Activated B cell treated with CpG ODN at 0.5 μM for 24 hours (primary cell): ENCODE measurements around the gene PEX12. TPM values are rescaled to one million over a fixed set of nuclear protein-coding genes. Genes with fewer than 3 reads are reported as not detected.

ENCODE experiments used
- ATAC-seq: fragments of 200-7000 bp; cut with Tn5 transposase; one replicate; pipeline ENCODE4 v1.10.0; 2021; ENCODE audit warnings: low read depth, mild to moderate bottlenecking, moderate library complexity
- CTCF ChIA-PET: fragments of 350-600 bp; sonication (Branson Sonifier 250); formaldehyde crosslinking; loops from one replicate; lab custom pipeline; 2021; ENCODE audit warnings: antibody characterized with exemption; lab: Charles Lee
- POLR2A ChIA-PET: fragments of 350-600 bp; sonication (Branson Sonifier 250); formaldehyde crosslinking; loops from one replicate; lab custom pipeline; 2021; ENCODE audit warnings: antibody characterized with exemption; lab: Charles Lee
- DNase-seq: peaks from one replicate; pipeline ENCODE4 v3.0.0; 2022
- H3K27ac Mint-ChIP-seq: one replicate; pipeline ENCODE4 v1.8.0; 2020; ENCODE audit warnings: mixed read lengths
- H3K27me3 Mint-ChIP-seq: one replicate; pipeline ENCODE4 v1.8.0; 2021; ENCODE audit warnings: mixed read lengths
- H3K36me3 Mint-ChIP-seq: one replicate; pipeline ENCODE4 v1.8.0; 2021; ENCODE audit warnings: low read depth, mixed read lengths
- H3K4me1 Mint-ChIP-seq: one replicate; pipeline ENCODE4 v1.8.0; 2021; ENCODE audit warnings: mixed read lengths
- H3K4me3 Mint-ChIP-seq: one replicate; pipeline ENCODE4 v1.8.0; 2020; ENCODE audit warnings: mild to moderate bottlenecking, mixed read lengths
- H3K9me3 Mint-ChIP-seq: one replicate; pipeline ENCODE4 v1.8.0; 2020; ENCODE audit warnings: mixed read lengths
- intact Hi-C: fragments of 100-400 bp; cut with micrococcal nuclease; formaldehyde crosslinking; loops from one replicate; pipeline ENCODE4 v1.15.1; 2024
- total RNA-seq: library from RNA; stranded (reverse); gene quantifications from 2 replicates; pipeline ENCODE4 v1.2.3, GENCODE V29; 2022
- TF ChIP-seq, protein P1 (sequence below): fragments of 200-600 bp; IDR thresholded peaks from one replicate; pipeline ENCODE4 v1.8.0; 2022; ENCODE audit warnings: antibody characterized with exemption, mild to moderate bottlenecking

The PEX12 gene
- total RNA-seq, 1 donor from 2014 or later: 4.8 TPM

DNA sequence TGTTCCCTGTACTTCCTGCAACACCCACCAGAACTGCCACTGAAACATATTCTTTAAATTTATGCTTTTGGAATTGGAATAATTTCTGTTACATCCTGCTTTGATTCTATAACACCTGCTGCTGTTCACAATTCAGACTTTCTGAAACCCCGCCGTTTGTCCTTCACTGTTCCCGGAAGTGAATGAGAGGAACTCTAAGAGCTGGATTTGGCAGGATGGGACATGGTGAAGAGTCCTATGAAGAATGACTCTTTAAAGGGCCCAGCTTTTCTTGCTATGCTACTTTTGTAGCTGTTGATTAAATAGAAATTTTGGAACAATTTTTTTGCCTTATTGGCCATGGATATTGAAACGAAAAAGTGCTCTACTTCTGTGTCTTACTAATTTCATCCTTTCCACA, 17.7 kb upstream of the PEX12 start:
- Mint-ChIP-seq H3K27me3 (no peaks in the 10 kb centered on the region), H3K27ac (no peak overlapping the region)
- CTCF ChIA-PET: no interaction called here

DNA sequence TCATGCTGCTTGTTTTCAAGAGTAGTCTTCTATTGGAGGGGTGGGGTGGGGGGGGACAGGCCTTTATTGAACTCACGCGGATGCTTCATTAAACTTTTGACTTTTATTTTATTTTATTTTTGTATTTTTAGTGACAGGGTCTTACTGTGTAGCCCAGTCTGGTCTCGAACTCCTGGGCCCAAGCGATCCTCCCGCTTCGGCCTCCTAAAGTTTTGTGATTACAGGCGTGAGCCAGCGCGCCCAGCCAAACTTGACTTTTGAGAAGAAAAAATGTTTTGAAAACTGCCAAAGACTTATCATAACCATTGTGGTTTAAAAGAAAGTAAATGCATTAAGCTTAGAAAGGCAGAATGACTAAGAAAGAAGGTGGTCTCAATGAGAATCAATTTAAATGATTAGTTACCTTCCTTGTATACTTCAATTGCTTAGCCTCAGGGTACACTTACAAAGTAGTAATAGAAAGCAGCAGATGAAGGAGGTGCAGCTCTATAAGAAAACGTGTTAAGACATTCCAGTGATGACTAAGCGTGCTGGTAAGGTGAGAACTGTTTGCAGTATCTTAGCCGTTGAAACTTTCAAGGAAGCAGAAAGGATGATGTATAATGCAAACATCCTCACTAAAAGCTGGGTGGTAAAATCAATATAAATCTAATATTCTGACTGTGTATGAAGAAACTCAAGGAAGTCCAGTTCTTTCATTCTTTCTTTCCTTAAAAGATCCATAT, 10.0 kb upstream of the PEX12 start:
- intact Hi-C loops: loop anchor here (5.0 to 10.0 kb wide), 2 partner anchors 606 to 956 kb away; partner anchors contain the start of genes GGNBP2 and LIG3
- POLR2A ChIA-PET: interaction anchor here (0.6 to 4.9 kb wide), 5 partner anchors 11 to 444 kb away, joined by 3 to 96 read pairs (median 7); partner anchors contain the start of gene PEX12

More for the DNA sequence above, 17.7 kb upstream of the PEX12 start:
- ATAC-seq: no peak
- Mint-ChIP-seq H3K9me3 (no peaks in the 10 kb centered on the region), H3K36me3 (peaks cover 64% of the 10 kb centered on the region), H3K4me3 (no peak overlapping the region), H3K4me1 (no peaks in the 10 kb centered on the region)
- TF ChIP-seq, protein P1, sequence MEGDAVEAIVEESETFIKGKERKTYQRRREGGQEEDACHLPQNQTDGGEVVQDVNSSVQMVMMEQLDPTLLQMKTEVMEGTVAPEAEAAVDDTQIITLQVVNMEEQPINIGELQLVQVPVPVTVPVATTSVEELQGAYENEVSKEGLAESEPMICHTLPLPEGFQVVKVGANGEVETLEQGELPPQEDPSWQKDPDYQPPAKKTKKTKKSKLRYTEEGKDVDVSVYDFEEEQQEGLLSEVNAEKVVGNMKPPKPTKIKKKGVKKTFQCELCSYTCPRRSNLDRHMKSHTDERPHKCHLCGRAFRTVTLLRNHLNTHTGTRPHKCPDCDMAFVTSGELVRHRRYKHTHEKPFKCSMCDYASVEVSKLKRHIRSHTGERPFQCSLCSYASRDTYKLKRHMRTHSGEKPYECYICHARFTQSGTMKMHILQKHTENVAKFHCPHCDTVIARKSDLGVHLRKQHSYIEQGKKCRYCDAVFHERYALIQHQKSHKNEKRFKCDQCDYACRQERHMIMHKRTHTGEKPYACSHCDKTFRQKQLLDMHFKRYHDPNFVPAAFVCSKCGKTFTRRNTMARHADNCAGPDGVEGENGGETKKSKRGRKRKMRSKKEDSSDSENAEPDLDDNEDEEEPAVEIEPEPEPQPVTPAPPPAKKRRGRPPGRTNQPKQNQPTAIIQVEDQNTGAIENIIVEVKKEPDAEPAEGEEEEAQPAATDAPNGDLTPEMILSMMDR: no peak
- POLR2A ChIA-PET: no interaction called here
- DNase-seq: no peak
- intact Hi-C loops: no loop called here

DNA sequence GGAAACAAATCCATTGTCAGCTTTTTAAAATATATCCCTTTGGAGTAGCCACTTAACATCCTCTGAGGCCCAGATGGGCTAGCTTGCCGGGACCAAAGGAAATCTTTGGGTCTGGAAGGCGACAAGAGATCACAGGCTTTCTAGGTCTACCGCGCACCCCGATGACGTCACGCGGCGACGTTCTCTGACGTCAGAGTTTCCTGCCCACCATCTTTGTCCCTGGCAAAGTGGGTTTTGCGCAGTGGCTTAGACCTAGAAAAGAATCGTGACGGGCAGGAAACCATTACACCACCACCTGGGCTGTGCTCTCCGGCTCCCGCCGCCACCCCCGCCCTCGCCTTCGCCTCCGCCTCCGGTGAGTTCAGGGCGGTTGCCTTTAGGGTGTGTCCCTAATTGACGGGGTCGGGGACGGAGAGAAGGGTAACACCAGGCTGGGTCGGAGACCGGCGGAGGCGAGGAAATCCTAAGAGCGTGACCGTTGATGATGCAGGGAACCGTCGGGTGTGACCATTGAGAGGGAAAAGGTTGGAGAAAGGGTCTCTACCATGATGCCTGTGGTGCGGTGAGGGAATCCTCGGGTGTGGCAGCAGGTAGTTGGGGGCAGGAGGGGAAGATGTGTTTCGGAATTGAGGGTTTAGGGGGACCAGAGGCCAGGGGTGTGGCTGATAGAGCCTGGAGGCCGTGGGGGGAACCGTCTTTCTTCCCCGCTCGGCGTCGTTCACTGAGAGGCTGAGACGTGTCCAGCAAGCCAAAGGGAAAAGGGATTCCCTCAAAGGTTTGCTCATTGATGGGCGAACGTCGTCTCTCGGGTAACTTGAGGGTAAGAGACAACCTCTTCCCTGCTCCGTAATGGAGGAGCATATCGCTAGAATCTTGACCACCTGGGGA, 8.9 kb upstream of the PEX12 start, which contains the start of gene AP2B1:
TSS of gene AP2B1 (plus strand) at position 249 of the 888 bp plus-strand sequence. CDS start 6,709 bp downstream, outside the sequence.
- Mint-ChIP-seq H3K36me3 (peaks cover 8% of the 10 kb centered on the region), H3K27ac (peak within 1 kb of the TSS; percentile 100), H3K27me3 (peaks cover 5% of the 10 kb centered on the region), H3K9me3 (no peaks in the 10 kb centered on the region), H3K4me3 (peak within 1 kb of the TSS; percentile 100), H3K4me1 (peaks cover 32% of the 10 kb centered on the region)
- TF ChIP-seq, protein P1: no peak
- ChIA-PET CTCF (interaction anchor here (0.8 to 1.1 kb wide), 3 partner anchors 9 to 48 kb away, joined by 3 to 4 read pairs (median 4); partner anchors contain the start of gene PEX12), POLR2A (interaction anchor here (0.8 to 4.9 kb wide), 5 partner anchors 10 to 344 kb away, joined by 4 to 96 read pairs (median 7); partner anchors contain the start of genes PEX12, SLFN5 and TAF15)
- ATAC-seq: peak; percentile 97
- peak; percentile 97 for DNase-seq
- intact Hi-C loops: loop anchor here (1.0 to 10.0 kb wide), 8 partner anchors 9 to 957 kb away; partner anchors contain the start of genes GGNBP2, LIG3, PEX12 and TAF15

More for the DNA sequence above, 10.0 kb upstream of the PEX12 start:
- Mint-ChIP-seq H3K4me1 (peaks cover 32% of the 10 kb centered on the region), H3K36me3 (peaks cover 10% of the 10 kb centered on the region), H3K9me3 (no peaks in the 10 kb centered on the region), H3K27ac (peak overlapping the region; percentile 41), H3K27me3 (peaks cover 5% of the 10 kb centered on the region), H3K4me3 (peak overlapping the region; percentile 100)
- TF ChIP-seq, protein P1: no peak
- ATAC-seq: no peak
- CTCF ChIA-PET: interaction anchor here (1.0 to 1.8 kb wide), 2 partner anchors 10 to 25 kb away, joined by 4 to 7 read pairs; partner anchors contain the start of gene PEX12
- no peak for DNase-seq

- H3K27ac Mint-ChIP-seq: peak overlapping the region; percentile 100
- ATAC-seq (no peak), DNase-seq (no peak)
- H3K36me3 Mint-ChIP-seq: peaks cover 8% of the 10 kb centered on the region
- ChIA-PET POLR2A (interaction anchor here (0.7 to 4.9 kb wide), 5 partner anchors 9 to 344 kb away, joined by 4 to 96 read pairs (median 5); partner anchors contain the start of genes PEX12, SLFN5 and TAF15), CTCF (interaction anchor here (0.8 to 1.1 kb wide), 2 partner anchors 8 to 48 kb away, joined by 3 to 4 read pairs; partner anchors contain the start of gene PEX12)
- no peaks in the 10 kb centered on the region for H3K9me3 Mint-ChIP-seq
- intact Hi-C loops: loop anchor here (1.0 to 10.0 kb wide), 8 partner anchors 8 to 958 kb away; partner anchors contain the start of genes GGNBP2, LIG3, PEX12 and TAF15
- TF ChIP-seq, protein P1: no peak
- peaks cover 5% of the 10 kb centered on the region for H3K27me3 Mint-ChIP-seq
- peak overlapping the region; percentile 100 for H3K4me3 Mint-ChIP-seq
- peaks cover 32% of the 10 kb centered on the region for H3K4me1 Mint-ChIP-seq
Observed at GRCh38 chr17:35586569-35587073, 8.2 kb upstream of the PEX12 start.
